WERI-Rb-1 (cell line): ENCODE measurements around the gene PMAIP1.
A peak's percentile ranks its signal among the peaks of the same experiment; 100 is the strongest.
"Not testable (repeated sequence)": the region's sequence is repeated elsewhere in the genome, so short reads cannot be mapped to it uniquely, and the experiment has no call there.

Source experiments
- DNase-seq: peaks from one replicate; pipeline ENCODE4 v3.0.0-alpha.2; 2020
- H3K27ac ChIP-seq: fragments of 250-450 bp; sonication (Bioruptor Pico); 2 replicates; pipeline ENCODE4 v1.5.1; 2020; ENCODE audit warnings: mild to moderate bottlenecking, moderate library complexity
- H3K27me3 ChIP-seq: fragments of 250-450 bp; sonication (Bioruptor Pico); 2 replicates; pipeline ENCODE4 v1.5.1; 2021; ENCODE audit warnings: mild to moderate bottlenecking, low read depth, moderate library complexity; ENCODE audit not compliant: insufficient read depth, severe bottlenecking
- H3K36me3 ChIP-seq: fragments of 250-450 bp; sonication (Bioruptor Pico); 2 replicates; pipeline ENCODE4 v1.5.1; 2020; ENCODE audit warnings: mild to moderate bottlenecking, moderate library complexity
- H3K4me3 ChIP-seq: 2 replicates; pipeline ENCODE4 v1.5.1; 2011; ENCODE audit warnings: low read depth, mild to moderate bottlenecking, control low read depth, low read length
- H3K9me3 ChIP-seq: fragments of 250-450 bp; sonication (Bioruptor Pico); 2 replicates; pipeline ENCODE4 v1.5.1; 2021; ENCODE audit warnings: mild to moderate bottlenecking, moderate library complexity; ENCODE audit not compliant: severe bottlenecking
- CTCF ChIP-seq: IDR thresholded peaks from 2 replicates; pipeline ENCODE4 v1.5.1; 2011; ENCODE audit warnings: low read depth, mild to moderate bottlenecking, control low read depth, inconsistent platforms, low read length

PMAIP1 gene

DNA sequence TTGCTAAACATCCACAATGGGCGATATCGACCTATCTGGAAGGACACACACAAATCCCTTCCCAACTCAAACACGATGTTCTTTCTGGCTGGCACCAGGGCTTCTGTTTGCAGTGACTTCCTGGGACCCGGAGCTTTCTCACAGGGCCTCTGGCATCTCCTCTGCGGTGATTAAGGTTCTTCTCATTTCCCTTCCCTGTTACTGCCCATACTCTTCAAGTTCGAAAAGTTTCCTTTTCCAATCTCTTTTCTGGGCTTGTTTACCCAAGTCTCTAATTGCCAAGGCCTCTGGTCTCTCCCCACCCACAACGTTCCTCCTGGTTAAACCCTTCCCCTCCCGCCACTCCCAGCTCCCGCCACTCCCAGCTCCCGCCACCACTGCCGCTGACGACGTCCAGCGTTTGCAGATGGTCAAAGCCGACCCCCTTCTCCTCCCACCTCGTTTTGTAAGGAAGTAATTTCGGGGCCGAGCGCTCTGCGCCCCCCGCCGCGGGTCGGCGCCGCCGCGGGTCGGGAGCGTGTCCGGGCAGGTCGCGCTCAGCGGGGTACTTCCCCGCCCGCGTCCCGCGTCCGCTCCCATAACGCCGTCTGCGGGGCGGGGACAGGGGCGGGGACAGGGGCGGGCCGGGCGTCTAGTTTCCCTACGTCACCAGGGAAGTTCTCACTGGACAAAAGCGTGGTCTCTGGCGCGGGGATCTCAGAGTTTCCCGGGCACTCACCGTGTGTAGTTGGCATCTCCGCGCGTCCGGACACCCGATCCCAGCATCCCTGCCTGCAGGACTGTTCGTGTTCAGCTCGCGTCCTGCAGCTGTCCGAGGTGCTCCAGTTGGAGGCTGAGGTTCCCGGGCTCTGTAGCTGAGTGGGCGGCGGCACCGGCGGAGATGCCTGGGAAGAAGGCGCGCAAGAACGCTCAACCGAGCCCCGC, at the start of gene PMAIP1:
TSS of gene PMAIP1 (plus strand) at position 699 of the 924 bp plus-strand sequence. CDS start at position 881, 182 bp downstream.
- Histone ChIP-seq H3K9me3 (peaks cover 8% of the 10 kb centered on the region), H3K36me3 (peaks cover 28% of the 10 kb centered on the region), H3K27ac (peak within 1 kb of the TSS; percentile 90), H3K4me3 (peak within 1 kb of the TSS; percentile 87), H3K27me3 (no peaks in the 10 kb centered on the region)
- DNase-seq = peak; percentile 94
- no peak for TF ChIP-seq CTCF

DNA sequence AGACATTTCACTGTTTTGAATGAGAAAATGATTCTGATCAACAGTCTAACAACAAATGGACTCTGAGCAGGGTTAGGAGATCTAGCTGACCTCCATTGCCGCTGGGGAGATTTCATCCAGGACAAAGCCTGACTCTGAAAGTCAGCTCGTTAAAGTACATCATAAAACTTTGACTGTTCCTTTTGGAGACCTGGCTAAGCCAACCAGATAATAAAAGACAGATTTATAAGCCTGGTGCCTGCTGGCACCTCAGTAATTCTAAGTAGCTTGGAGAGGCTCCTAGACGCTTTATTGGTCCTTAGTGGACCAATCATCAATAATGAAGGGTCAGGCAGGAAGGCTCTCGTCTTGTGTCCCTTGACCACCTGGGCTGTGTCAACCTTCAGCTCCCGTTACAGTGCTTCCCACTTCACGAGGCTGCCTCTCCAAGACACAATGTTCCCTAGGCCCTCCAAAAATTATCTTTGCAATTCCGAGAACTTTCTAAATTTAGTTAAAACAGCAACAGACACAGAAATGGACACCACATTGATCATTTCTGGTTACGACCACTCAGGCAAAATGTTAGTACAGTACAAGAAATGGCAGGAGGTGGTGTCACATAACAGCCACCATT, 47.9 kb upstream of the PMAIP1 start:
- H3K9me3 ChIP-seq = no peaks in the 10 kb centered on the region
- no peak overlapping the region for H3K4me3 ChIP-seq
- H3K27ac ChIP-seq = no peak overlapping the region
- H3K27me3 ChIP-seq = no peaks in the 10 kb centered on the region
- no peaks in the 10 kb centered on the region for H3K36me3 ChIP-seq
- TF ChIP-seq CTCF = no peak
- DNase-seq = no peak

DNA sequence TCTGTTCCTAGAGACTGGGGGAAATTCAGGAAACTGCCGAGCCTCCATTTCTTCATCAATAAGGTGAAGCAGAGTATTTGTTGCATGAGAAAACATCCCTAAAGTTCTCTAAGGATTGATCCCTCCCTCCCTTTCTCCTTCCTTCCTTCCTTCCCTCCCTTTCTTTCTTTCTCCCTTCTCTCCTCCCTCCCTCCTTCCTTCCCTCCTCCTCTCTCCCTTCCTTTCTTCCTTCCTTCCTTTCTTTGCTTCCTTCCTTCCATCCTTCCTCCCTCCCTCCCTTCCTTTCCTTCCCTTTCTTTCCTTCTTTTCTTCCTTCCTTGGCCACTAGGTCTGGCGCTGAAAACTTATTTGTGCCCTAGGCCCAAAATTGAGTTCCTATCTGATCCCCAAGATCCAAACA, 47.2 kb upstream of the PMAIP1 start:
- no peak for DNase-seq
- Histone ChIP-seq H3K27me3 (no peaks in the 10 kb centered on the region), H3K9me3 (no peaks in the 10 kb centered on the region), H3K36me3 (no peaks in the 10 kb centered on the region), H3K4me3 (no peak overlapping the region), H3K27ac (no peak overlapping the region)
- no peak for TF ChIP-seq CTCF

GRCh38 chr18:59853380-59853779, 46.4 kb upstream of the PMAIP1 start:
- Histone ChIP-seq H3K9me3 (no peaks in the 10 kb centered on the region), H3K27me3 (no peaks in the 10 kb centered on the region), H3K27ac (no peak overlapping the region), H3K36me3 (no peaks in the 10 kb centered on the region), H3K4me3 (no peak overlapping the region)
- no peak for TF ChIP-seq CTCF
- DNase-seq = no peak

DNA sequence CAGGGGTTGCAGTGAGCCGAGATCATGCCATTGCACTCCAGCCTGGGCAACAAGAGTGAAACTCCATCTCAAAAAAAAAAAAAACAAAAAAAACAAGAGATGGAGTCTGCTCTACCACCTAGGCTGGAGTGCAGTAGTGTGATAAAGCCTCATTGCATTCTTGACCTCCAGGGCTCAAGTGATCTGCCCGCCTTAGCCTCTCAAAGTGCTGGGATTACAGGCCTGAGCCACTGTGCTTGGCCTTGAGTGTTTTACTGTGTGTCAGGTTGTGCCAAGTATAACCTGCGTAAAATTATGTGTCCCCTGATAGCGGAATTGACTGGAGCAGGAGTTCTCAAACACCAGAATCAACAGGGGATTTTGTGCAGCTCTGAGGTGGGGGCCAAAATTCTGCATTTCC, 45.8 kb upstream of the PMAIP1 start:
- not testable (repeated sequence) for H3K9me3 ChIP-seq, DNase-seq, H3K4me3 ChIP-seq, H3K36me3 ChIP-seq, H3K27ac ChIP-seq, H3K27me3 ChIP-seq

GRCh38 chr18:59861009-59861408, 38.8 kb upstream of the PMAIP1 start:
- TF ChIP-seq CTCF = no peak
- Histone ChIP-seq H3K4me3 (no peak overlapping the region), H3K27ac (no peak overlapping the region), H3K27me3 (no peaks in the 10 kb centered on the region), H3K9me3 (no peaks in the 10 kb centered on the region), H3K36me3 (no peaks in the 10 kb centered on the region)
- DNase-seq = no peak
